K562 (cell line): ENCODE data around the gene GCNA. TPM values are rescaled to one million over a fixed set of nuclear protein-coding genes. Genes with fewer than 3 reads are reported as not detected.

Experiments
- ATAC-seq: fragments of 200-7000 bp; cut with Tn5 transposase; 3 replicates; pipeline ENCODE4 v1.9.1; 2020; ENCODE audit warnings: moderate library complexity
- BruUV-seq: library from RNA; stranded (reverse); fragments of 400-500 nt; replicated peaks from 2 replicates; lab custom pipeline; 2021; lab: Mats Ljungman, UMichigan
- CTCF ChIA-PET: fragments of 300-600 bp; formaldehyde crosslinking; extraction: SDS; loops from one replicate; lab custom pipeline; 2021; ENCODE audit warnings: low intra/inter-chr PET ratio; lab: Yijun Ruan, JAX
- POLR2A ChIA-PET: fragments of 300-600, 350-650 bp; sonication (Branson Sonifier 250); formaldehyde crosslinking; extraction: SDS; loops from one replicate; lab custom pipeline; 2021; ENCODE audit warnings: antibody characterized with exemption, inconsistent platforms; lab: Yijun Ruan, JAX
- DNase-seq, 4 experiments: peaks; one replicate each; pipeline versions ENCODE4 v3.0.0 to v3.0.0-alpha.2; 2011 to 2018; ENCODE audit warnings: low spot score in 3 of 4, mixed read lengths in 3 of 4; ENCODE audit errors: extremely low read depth in 1 of 4
- FAIRE-seq: peaks from 2 replicates; lab custom pipeline; 2011; peaks lifted over from hg19 to GRCh38; lab: Jason Lieb, UNC
- H2AFZ ChIP-seq: 2 replicates; pipeline ENCODE4 v1.6.0; 2011; ENCODE audit warnings: low read depth, low read length, control low read depth, inconsistent platforms
- H3K27ac ChIP-seq: fragments of 200-600 bp; 3 replicates; pipeline ENCODE4 v1.8.0; 2011; ENCODE audit warnings: low read depth, mild to moderate bottlenecking, control low read depth, inconsistent platforms, low read length, moderate library complexity, mixed read lengths; ENCODE audit errors: extremely low read depth
- H3K27me3 ChIP-seq, 2 experiments: fragments of 300-600 bp in 1 of 2; 2 replicates in 1 of 2; 3 replicates in 1 of 2; pipeline versions ENCODE4 v1.6.0 to v1.8.0; 2011; ENCODE audit warnings: inconsistent platforms in 2 of 2, low read length in 2 of 2, mild to moderate bottlenecking in 1 of 2, mixed read lengths in 1 of 2, moderate library complexity in 1 of 2; ENCODE audit not compliant: control insufficient read depth in 2 of 2, insufficient read depth in 2 of 2
- H3K36me3 ChIP-seq: fragments of 300-600 bp; 3 replicates; pipeline ENCODE4 v1.8.0; 2011; ENCODE audit warnings: mild to moderate bottlenecking, low read length, inconsistent platforms; ENCODE audit not compliant: control insufficient read depth, insufficient read depth
- H3K4me1 ChIP-seq, 2 experiments: fragments of 200-600 bp in 1 of 2; replicated peaks in 1 of 2; 2 replicates in 1 of 2; 3 replicates in 1 of 2; pipeline versions ENCODE4 v1.5.1 to v1.8.0; 2011; ENCODE audit warnings: inconsistent platforms in 2 of 2, low read length in 2 of 2, mild to moderate bottlenecking in 1 of 2, mixed read lengths in 1 of 2, moderate library complexity in 1 of 2; ENCODE audit not compliant: control insufficient read depth in 2 of 2, insufficient read depth in 2 of 2
- H3K4me2 ChIP-seq: 2 replicates; pipeline ENCODE4 v1.6.1; 2011; ENCODE audit warnings: low read length, control low read depth, inconsistent platforms, mixed read lengths; ENCODE audit not compliant: insufficient read depth
- H3K4me3 ChIP-seq: fragments of 200-600 bp; sonication (generic), shearing (Covaris generic); 2 replicates; pipeline ENCODE4 v1.5.1; 2016; ENCODE audit warnings: control low read depth, inconsistent platforms
- H3K79me2 ChIP-seq: fragments of 200-600 bp; 3 replicates; pipeline ENCODE4 v1.8.0; 2011; ENCODE audit warnings: low read length, inconsistent platforms; ENCODE audit not compliant: control insufficient read depth, insufficient read depth
- H3K9ac ChIP-seq, 2 experiments: 2 replicates each; pipeline versions ENCODE4 v1.6.0 to v1.6.1; 2011; ENCODE audit warnings: low read depth in 2 of 2, low read length in 2 of 2, control low read depth in 1 of 2, inconsistent platforms in 1 of 2, mild to moderate bottlenecking in 1 of 2, mixed read lengths in 1 of 2; ENCODE audit not compliant: insufficient read depth in 1 of 2
- H3K9me1 ChIP-seq: one replicate; pipeline ENCODE4 v1.6.0; 2011; ENCODE audit warnings: inconsistent platforms, mild to moderate bottlenecking, low read length, moderate library complexity; ENCODE audit not compliant: control insufficient read depth, insufficient read depth
- H3K9me3 ChIP-seq: replicated peaks from 2 replicates; pipeline ENCODE4 v1.5.1; 2011; ENCODE audit warnings: low read depth, low read length, inconsistent platforms; ENCODE audit not compliant: control insufficient read depth, insufficient read depth
- H4K20me1 ChIP-seq: replicated peaks from 2 replicates; pipeline ENCODE4 v1.6.1; 2011; ENCODE audit warnings: low read length, inconsistent platforms, mixed read lengths; ENCODE audit not compliant: control insufficient read depth, insufficient read depth
- BDP1 ChIP-seq: IDR thresholded peaks from 3 replicates; pipeline ENCODE4 v1.6.1; 2011; ENCODE audit not compliant: insufficient read length, insufficient read depth
- CCNT2 ChIP-seq: IDR thresholded peaks from 2 replicates; pipeline ENCODE4 v1.6.1; 2011; ENCODE audit warnings: borderline replicate concordance, low read depth, mild to moderate bottlenecking, moderate library complexity, mixed read lengths, low read length; ENCODE audit not compliant: insufficient read length; ENCODE audit errors: extremely low read depth
- CTCF ChIP-seq, 3 experiments: IDR thresholded peaks in 2 of 3; conservative IDR thresholded peaks in 1 of 3; 2 replicates each; pipeline ENCODE4 v1.5.1; 2011 to 2012; ENCODE audit warnings: low read length in 3 of 3, mild to moderate bottlenecking in 3 of 3, control low read depth in 2 of 3, improper control_type of control experiment in 1 of 3, inconsistent platforms in 1 of 3, low read depth in 1 of 3, mixed read lengths in 1 of 3, moderate library complexity in 1 of 3; ENCODE audit not compliant: insufficient read depth in 2 of 3
- FOS ChIP-seq: IDR thresholded peaks from 3 replicates; pipeline ENCODE4 v1.6.1; 2011; ENCODE audit not compliant: insufficient read length; ENCODE audit errors: extremely low read depth
- RBM25 ChIP-seq: fragments of 200-400 bp; formaldehyde crosslinking; IDR thresholded peaks from 2 replicates; pipeline ENCODE4 v1.6.1; 2018; ENCODE audit warnings: low read length, low read depth, moderate library complexity; ENCODE audit not compliant: severe bottlenecking
- SAP30 ChIP-seq: fragments of 200-600 bp; sonication (generic); IDR thresholded peaks from 2 replicates; pipeline ENCODE4 v1.6.1; 2012; ENCODE audit warnings: borderline replicate concordance, low read depth, mild to moderate bottlenecking, moderate library complexity, low read length, control low read depth, inconsistent platforms; ENCODE audit not compliant: insufficient read depth, poor library complexity, severe bottlenecking
- ZNF444 ChIP-seq: fragments of 250-450 bp; sonication (Bioruptor Pico); IDR thresholded peaks from 2 replicates; pipeline ENCODE4 v1.4.0; 2020; ENCODE audit warnings: mild to moderate bottlenecking, moderate library complexity
- WGBS: fragments of 100-300 bp; shearing (Covaris generic); methylation state at CpG from one replicate; pipeline ENCODE4 v1.1.6; 2016; ENCODE audit warnings: low coverage, mixed read lengths; ENCODE audit not compliant: insufficient coverage; ENCODE audit errors: missing lambda C conversion rate; 5-methylcytosine and 5-hydroxymethylcytosine counted together
- in situ Hi-C: fragments of 300-500 bp; cut with MboI; formaldehyde crosslinking; loops from 4 replicates; pipeline ENCODE4 v1.15.0; 2018; ENCODE audit warnings: inconsistent platforms, mixed read lengths
- intact Hi-C: fragments of 100-400 bp; cut with micrococcal nuclease; formaldehyde crosslinking; loops from 2 replicates; pipeline ENCODE4 v1.14.2; 2022
- polyA plus RNA-seq, 8 experiments: library from polyadenylated mRNA; depleted of rRNA in 4 of 8; stranded (reverse) in 5 of 8; unstranded in 3 of 8; fragments of >200 nt; fragmentation: Nextera tagmentation in 2 of 8; fragmentation: Illumina TruSeq in 1 of 8; extraction: Ambion mirVana in 2 of 8; extraction: Trizol in 1 of 8; gene quantifications; 2 replicates each; pipeline versions ENCODE4 v1.2.1 to v1.2.3, GENCODE V29; 2011 to 2014; ENCODE audit warnings: inconsistent platforms in 1 of 8, missing spikeins in 1 of 8
- total RNA-seq, 7 experiments: library from RNA; depleted of rRNA in 6 of 7; stranded (reverse); fragments of >200 nt in 6 of 7; fragmentation: Illumina TruSeq in 2 of 7; extraction: Trizol in 2 of 7; gene quantifications; 2 replicates each; pipeline versions ENCODE4 v1.2.1 to v1.2.3, GENCODE V29; 2011 to 2021; ENCODE audit warnings: low replicate concordance in 1 of 7

Gene GCNA
- total and polyA plus RNA-seq, 9 of the 15 experiments (the other 6 are each of a cell fraction or from before 2014, with no cell fraction given), result 0.27 to 1.5 (median 0.86) TPM

DNA sequence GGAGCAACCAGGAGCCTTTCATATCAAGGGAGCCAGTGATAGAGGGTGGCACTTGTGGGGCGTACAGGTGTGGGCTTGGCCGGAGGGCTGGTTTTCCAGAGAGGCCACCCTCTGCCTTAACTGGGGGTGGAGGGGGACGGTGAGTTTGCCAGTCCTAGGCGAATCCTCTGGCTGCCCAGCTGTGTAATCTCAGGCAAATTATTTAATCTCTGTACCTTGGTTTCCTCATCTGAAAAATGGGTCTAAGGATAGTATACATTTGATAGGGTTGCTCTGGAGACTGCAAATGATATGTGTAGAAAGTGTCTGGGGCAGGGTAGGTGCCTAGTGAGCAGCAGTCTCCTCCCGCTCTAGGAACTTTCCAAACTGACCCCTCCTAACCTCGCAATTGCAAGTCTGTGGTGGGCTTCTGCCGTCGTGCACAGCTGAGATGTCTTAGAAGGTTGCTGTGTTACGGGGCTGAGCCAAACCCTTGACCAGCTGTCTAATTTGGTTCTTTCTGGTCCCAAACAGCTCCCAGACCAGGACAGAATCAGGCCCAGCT lies 43.9 kb downstream of the GCNA start:
- ChIA-PET CTCF (no interaction called here), POLR2A (no interaction called here)
- FAIRE-seq (no peak), ATAC-seq (no peak), DNase-seq (no peak)
- intact Hi-C loops, result no loop called here
- Histone ChIP-seq H3K9me3 (no peaks in the 10 kb centered on the region), H3K36me3 (no peaks in the 10 kb centered on the region), H3K9ac (no peak overlapping the region), H3K27me3 (peaks cover 0 to 12% of the 10 kb centered on the region in 2 experiments; a peak in 2 of 5 replicates), H4K20me1 (no peaks in the 10 kb centered on the region), H3K4me1 (peaks cover 2 to 5% of the 10 kb centered on the region in 2 experiments; a peak in 3 of 5 replicates), H3K9me1 (no peaks in the 10 kb centered on the region), H3K4me2 (no peak overlapping the region), H3K27ac (no peak overlapping the region), H2AFZ (no peak overlapping the region), H3K79me2 (no peaks in the 10 kb centered on the region), H3K4me3 (no peak overlapping the region)
- BruUV-seq, result no TSS peak
- peak; percentile 66 for TF ChIP-seq RBM25
- no peak for TF ChIP-seq ZNF444 (CRISPR knock-in tag)
- in situ Hi-C loops, result no loop called here
- WGBS, result 64% methylated on average over 9 of the region's 9 CpGs

DNA sequence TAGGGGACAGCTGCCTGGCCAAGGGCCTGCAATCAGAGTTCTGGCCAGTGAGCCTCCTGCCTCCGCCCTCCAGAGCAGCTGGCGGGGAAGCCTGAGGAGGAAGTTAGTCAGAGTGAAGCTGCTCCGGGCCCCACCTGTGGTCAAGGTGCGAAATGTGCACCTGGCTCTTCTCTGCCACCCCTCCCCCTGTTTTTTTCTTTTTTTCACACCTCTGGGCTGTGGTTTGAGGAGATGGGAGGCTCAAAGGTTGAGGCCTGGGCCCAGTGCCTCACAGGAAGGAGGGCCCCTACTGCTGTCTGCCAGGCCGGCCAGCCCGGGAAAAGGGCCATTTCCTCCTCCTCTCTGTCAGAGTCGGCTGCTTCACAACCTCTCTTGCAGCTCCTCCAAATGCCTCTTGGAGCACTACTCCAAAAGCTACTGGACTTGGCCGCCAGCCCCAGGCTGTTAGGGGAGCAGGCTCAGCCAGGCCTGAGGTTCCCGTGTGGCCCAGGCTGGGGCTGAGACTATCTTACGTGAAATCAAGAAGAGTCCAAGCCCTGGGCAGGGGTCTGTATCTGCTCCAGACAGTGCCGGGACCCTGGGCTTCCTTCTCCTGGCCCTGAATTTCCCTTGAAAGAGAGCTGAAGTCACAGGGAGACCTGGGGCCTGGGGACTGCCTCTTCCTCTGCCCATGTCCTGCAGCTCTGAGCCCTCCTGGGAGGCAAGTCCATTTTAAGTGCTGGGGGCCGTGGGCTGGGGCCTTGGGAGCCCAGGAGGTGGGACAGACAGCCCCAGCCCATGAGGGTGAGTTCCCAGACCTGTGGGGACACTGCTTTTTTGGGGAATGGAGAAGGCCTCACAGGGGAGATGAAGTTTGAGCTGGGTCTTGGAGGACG lies 44.6 kb downstream of the GCNA start:
- Histone ChIP-seq H3K9me1 (no peaks in the 10 kb centered on the region), H4K20me1 (no peaks in the 10 kb centered on the region), H3K27me3 (peaks cover 0 to 12% of the 10 kb centered on the region in 2 experiments; a peak in 2 of 5 replicates), H3K9ac (peak overlapping the region in 1 of 2 experiments; percentile 29; a peak in 1 of 4 replicates), H3K4me1 (peaks cover 2 to 4% of the 10 kb centered on the region in 2 experiments; a peak in 3 of 5 replicates), H3K4me3 (no peak overlapping the region), H3K4me2 (no peak overlapping the region), H3K36me3 (no peaks in the 10 kb centered on the region), H2AFZ (0 out of 2 replicates have a peak overlapping the region, but pooled peaks have one; percentile 32), H3K9me3 (no peaks in the 10 kb centered on the region), H3K79me2 (no peaks in the 10 kb centered on the region), H3K27ac (no peak overlapping the region)
- ATAC-seq (peak; percentile 90), DNase-seq (peak in 3 of 4 experiments; percentile 23 to 44 (median 34)), FAIRE-seq (no peak)
- in situ Hi-C loops, result no loop called here
- intact Hi-C loops, result no loop called here
- POLR2A ChIA-PET, result interaction anchor here (0.6 to 0.7 kb wide), 2 partner anchors 42 to 1122 kb away, joined by 3 to 4 read pairs; no protein-coding TSS in a partner anchor
- CTCF ChIA-PET, result no interaction called here
- no peak for TF ChIP-seq SAP30
- TF ChIP-seq CTCF (IDR thresholded peaks at IDR 0.05 in 2 of 3, conservative IDR thresholded peaks at IDR 0.05 in 1 of 3; ENCODE audit: insufficient read depth in 2 of 3, low read depth in 1 of 3, low read length in 3 of 3), result peak; percentile 21 to 32 (median 23); a peak in 3 of 6 replicates
- no peak for TF ChIP-seq CCNT2
- TF ChIP-seq BDP1, result no peak
- no peak for TF ChIP-seq FOS
- BruUV-seq, result no TSS peak
- 30% methylated on average over 9 of the region's 13 CpGs for WGBS
